OCI-LY1 (cell line): ENCODE results near the gene TECTB.

Experiments
- EZH2 ChIP-seq: fragments of 200-600 bp; sonication (generic), shearing (Covaris generic); IDR thresholded peaks from 2 replicates; pipeline ENCODE4 v1.8.0; 2017; ENCODE audit warnings: borderline replicate concordance, mixed run types, mild to moderate bottlenecking, antibody characterized with exemption, low read length, moderate library complexity, mixed read lengths
- TF ChIP-seq, protein P1 (sequence below): fragments of 200-600 bp; sonication (generic), shearing (Covaris generic); IDR thresholded peaks from 2 replicates; pipeline ENCODE4 v1.5.1; 2017; ENCODE audit warnings: mild to moderate bottlenecking, antibody characterized with exemption, low read length, moderate library complexity, mixed read lengths

DNA sequence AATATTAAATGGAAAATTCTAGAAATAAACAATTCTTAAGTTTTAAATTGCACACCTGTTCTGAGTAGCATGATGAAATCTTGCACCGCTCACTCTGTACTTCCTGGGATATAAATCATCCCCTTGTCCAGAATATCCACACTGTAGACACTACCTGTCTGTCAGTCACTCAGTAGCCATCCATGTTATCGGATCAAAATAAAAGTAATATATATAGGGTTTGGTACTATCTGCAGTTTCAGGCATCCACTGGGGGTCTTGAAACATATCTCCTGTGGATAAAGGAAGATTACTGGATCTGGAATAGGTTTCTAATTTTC, 6.8 kb downstream of the TECTB start:
- TF ChIP-seq, protein P1, sequence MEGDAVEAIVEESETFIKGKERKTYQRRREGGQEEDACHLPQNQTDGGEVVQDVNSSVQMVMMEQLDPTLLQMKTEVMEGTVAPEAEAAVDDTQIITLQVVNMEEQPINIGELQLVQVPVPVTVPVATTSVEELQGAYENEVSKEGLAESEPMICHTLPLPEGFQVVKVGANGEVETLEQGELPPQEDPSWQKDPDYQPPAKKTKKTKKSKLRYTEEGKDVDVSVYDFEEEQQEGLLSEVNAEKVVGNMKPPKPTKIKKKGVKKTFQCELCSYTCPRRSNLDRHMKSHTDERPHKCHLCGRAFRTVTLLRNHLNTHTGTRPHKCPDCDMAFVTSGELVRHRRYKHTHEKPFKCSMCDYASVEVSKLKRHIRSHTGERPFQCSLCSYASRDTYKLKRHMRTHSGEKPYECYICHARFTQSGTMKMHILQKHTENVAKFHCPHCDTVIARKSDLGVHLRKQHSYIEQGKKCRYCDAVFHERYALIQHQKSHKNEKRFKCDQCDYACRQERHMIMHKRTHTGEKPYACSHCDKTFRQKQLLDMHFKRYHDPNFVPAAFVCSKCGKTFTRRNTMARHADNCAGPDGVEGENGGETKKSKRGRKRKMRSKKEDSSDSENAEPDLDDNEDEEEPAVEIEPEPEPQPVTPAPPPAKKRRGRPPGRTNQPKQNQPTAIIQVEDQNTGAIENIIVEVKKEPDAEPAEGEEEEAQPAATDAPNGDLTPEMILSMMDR = no peak
- no peak for TF ChIP-seq EZH2
